GM19193 (cell line): ENCODE data around the gene NDFIP1.

Experiments
- POLR2A ChIP-seq: IDR thresholded peaks from 4 replicates; pipeline ENCODE4 v1.6.1; 2011; ENCODE audit not compliant: insufficient read depth, insufficient read length; ENCODE audit errors: extremely low read depth

Gene NDFIP1

GRCh38 chr5:142181547-142182163, 73.1 kb downstream of the NDFIP1 start:
- TF ChIP-seq POLR2A = no peak

- TF ChIP-seq POLR2A = no peak
Observed at GRCh38 chr5:142182840-142183239, 74.3 kb downstream of the NDFIP1 start.

GRCh38 chr5:142183561-142183960, 75.0 kb downstream of the NDFIP1 start:
- no peak for TF ChIP-seq POLR2A

- TF ChIP-seq POLR2A = no peak
Observed at GRCh38 chr5:142184988-142185387, 76.4 kb downstream of the NDFIP1 start.

GRCh38 chr5:142186514-142186856, 77.9 kb downstream of the NDFIP1 start:
- TF ChIP-seq POLR2A = no peak

- TF ChIP-seq POLR2A = no peak
Observed at GRCh38 chr5:142186857-142187594, 78.4 kb downstream of the NDFIP1 start.

- no peak for TF ChIP-seq POLR2A
Observed at GRCh38 chr5:142189813-142190212, 81.2 kb downstream of the NDFIP1 start.

DNA sequence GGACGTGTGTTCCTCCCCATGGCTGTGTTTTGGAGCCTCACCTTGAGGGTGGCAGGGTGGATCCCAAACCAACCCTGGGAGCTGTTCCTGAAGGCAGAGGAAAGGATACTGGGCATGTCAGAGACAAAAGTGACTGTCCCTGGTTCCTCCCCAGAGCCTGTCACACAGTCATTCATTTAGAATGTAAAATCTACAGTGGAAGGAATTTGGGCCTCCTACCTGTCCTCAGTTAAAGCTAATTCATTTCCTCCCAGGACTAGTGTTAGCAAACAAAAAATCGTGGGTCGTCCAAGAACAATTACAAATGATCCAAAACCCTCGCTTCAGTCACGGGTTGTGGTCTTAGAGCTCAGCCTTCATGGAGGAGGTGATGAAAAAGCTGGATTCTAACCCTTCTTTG, 83.2 kb downstream of the NDFIP1 start:
- TF ChIP-seq POLR2A = no peak

DNA sequence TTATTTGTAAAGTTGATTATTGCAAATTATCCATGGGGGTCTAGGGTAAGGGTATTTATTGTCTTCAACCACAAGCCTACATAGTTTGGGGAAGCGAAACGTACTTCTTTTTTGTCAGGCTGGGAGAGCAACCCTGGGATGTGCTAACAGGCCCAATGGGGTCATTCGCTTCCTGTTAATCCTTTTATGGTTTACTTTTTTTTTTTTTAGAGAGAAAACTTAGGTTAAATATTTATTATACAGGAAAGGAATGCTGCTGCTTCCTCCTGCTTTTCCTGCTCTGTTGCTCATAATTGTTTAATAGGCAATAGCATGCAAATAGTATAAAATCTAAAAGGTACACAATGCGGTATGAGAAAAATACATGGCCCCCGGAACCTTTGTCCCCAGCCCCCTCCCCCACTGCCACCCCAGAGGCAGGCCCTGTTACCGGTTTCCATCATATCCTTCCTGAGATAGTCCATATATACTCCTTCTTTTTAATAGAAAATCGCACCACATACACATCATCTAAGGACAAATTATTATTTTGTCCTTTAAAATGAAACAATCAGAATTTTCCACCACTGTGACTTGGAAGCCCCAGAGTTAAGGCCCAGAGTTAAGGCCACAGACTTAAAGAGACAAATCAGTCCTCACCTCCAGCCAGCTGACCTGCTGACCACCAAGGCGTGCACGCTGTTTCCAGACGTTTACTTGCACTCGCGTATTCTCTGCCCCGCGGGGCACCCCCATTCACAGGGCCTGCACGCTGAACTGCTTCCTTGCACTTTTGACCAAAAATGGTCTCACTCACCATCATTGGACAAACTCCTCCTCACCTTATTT, 83.9 kb downstream of the NDFIP1 start:
- TF ChIP-seq POLR2A = no peak

DNA sequence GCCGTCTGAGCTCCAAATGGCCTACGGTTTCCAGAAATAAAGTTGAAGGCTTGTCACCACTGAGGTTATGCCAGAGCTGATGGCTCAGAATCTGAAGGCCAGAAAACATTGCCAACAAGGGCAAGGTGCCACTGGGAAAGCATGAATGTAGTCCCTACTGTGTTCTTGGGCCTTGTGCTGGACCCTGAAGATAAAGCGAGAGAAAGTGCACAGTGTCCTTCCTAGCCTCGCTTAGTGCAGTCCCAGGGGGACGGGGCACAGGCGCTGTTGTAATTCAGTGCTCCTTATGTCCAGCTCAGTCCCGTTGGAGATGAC, 84.5 kb downstream of the NDFIP1 start:
- TF ChIP-seq POLR2A = no peak

DNA sequence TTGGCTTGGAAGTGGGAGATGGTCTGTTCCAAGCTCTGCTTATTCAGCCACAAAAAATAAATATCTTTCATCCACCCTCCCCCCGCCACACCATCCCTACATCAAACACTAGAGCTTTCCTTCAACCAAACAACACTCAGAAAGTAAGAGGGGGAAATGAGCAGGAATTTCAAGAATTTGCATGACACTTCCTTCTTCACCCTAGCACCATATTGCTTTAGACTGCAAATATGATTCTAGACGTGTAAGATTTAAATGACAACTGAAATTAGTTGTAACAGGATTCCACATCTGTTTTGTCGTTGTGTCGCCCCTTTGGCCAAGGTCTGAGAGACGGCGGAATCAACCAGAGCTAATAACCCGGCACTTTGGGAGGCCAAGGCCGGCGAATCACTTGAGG, 88.5 kb downstream of the NDFIP1 start:
- no peak for TF ChIP-seq POLR2A

- TF ChIP-seq POLR2A = no peak
Observed at GRCh38 chr5:142197781-142198180, 89.2 kb downstream of the NDFIP1 start.

DNA sequence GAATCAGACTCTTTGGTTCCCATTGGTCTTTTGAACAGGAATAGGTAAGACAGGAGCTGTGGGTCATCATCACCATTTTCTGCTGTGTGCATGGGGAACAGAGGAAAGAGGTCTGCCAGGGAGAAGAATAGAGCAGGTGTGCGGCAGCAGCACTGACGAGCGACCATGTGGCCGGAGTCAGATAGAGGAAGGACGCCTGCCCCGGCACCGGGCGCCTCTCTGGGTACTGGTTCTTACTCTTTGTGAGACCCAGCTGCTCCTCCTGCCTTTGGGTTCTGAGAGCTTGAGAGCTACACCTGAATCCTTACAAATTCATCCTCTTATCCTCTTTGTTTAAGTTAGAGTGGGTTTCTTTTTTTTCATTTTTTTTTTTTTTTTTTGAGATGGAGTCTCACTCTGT, 90.8 kb downstream of the NDFIP1 start:
- TF ChIP-seq POLR2A = no peak

DNA sequence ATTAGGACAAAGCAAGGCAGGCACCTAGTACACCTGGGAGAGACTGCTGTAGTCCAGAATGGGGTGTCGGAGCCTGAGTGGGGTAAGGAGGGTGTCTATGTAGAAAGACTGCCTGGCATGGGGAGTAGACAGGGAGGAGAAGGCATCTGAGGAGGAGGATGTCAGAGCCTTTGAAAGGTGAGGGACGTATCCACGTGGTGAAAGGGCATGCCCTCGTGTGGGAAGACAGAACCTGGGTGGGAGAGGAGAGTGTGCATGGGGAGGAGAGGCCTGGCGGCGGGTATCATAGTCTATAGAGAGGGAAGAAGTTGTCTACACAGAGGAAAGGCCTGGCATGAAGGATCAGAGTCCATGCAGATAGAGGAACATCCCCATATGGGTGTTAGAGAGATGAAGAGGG, 91.8 kb downstream of the NDFIP1 start:
- TF ChIP-seq POLR2A = no peak

DNA sequence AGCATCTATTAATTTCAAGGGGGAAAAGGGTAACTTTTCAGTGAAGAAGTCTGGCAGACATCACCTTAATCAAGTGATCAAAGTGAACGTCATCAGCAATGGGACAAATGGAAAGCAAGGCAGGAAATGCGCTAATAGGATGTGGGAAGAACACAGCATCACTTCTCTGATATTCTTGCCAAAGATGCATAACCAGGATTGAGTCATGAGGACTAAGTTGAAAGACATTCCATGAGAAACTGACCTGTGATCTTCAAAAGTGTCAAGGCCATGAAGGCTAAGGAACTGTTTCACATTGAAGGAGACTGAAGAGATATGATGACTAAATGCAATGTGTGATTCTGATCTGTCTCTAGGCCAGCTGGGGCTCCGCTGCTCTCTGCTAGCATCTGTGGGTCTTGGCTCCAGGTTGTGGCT, 92.9 kb downstream of the NDFIP1 start:
- TF ChIP-seq POLR2A = no peak

GRCh38 chr5:142202282-142202681, 93.7 kb downstream of the NDFIP1 start:
- no peak for TF ChIP-seq POLR2A
